WTC11 (cell line): ENCODE data around the gene MCRS1. TPM values are rescaled to one million over a fixed set of nuclear protein-coding genes. Genes with fewer than 3 reads are reported as not detected.

Source experiments
- ATAC-seq: fragments of 200-7000 bp; cut with Tn5 transposase; 2 replicates; pipeline ENCODE4 v1.10.0; 2021; ENCODE audit warnings: mild to moderate bottlenecking, moderate library complexity
- CTCF ChIA-PET: fragments of 300-600 bp; sonication (Branson Sonifier 250); formaldehyde crosslinking; loops from one replicate; lab custom pipeline; 2021; ENCODE audit warnings: antibody characterized with exemption; lab: Charles Lee
- POLR2A ChIA-PET: fragments of 350-600 bp; sonication (Branson Sonifier 250); formaldehyde crosslinking; loops from one replicate; lab custom pipeline; 2021; ENCODE audit warnings: antibody characterized with exemption; lab: Charles Lee
- DNase-seq: peaks from one replicate; pipeline ENCODE4 v3.0.0; 2021; ENCODE audit warnings: low spot score
- H3K27ac Mint-ChIP-seq: 2 replicates; pipeline ENCODE4 v1.8.0; 2021; ENCODE audit warnings: mixed read lengths
- H3K27me3 Mint-ChIP-seq: 2 replicates; pipeline ENCODE4 v1.8.0; 2021; ENCODE audit warnings: low read depth, mild to moderate bottlenecking, moderate library complexity, mixed read lengths
- H3K36me3 Mint-ChIP-seq: 2 replicates; pipeline ENCODE4 v1.8.0; 2021; ENCODE audit warnings: mixed read lengths
- H3K4me1 Mint-ChIP-seq: 2 replicates; pipeline ENCODE4 v1.8.0; 2022; ENCODE audit warnings: mixed read lengths
- H3K4me3 Mint-ChIP-seq: 2 replicates; pipeline ENCODE4 v1.8.0; 2021; ENCODE audit warnings: mild to moderate bottlenecking, moderate library complexity, mixed read lengths
- H3K9me3 Mint-ChIP-seq: 2 replicates; pipeline ENCODE4 v1.8.0; 2021; ENCODE audit warnings: mixed read lengths
- CBFB ChIP-seq: sonication (generic); formaldehyde crosslinking; IDR thresholded peaks from 2 replicates; pipeline ENCODE4 v1.8.1; 2022; ENCODE audit warnings: mild to moderate bottlenecking, low read depth, missing genetic modification reagents
- CREB1 ChIP-seq: sonication (generic); formaldehyde crosslinking; IDR thresholded peaks from 2 replicates; pipeline ENCODE4 v1.8.0; 2023; ENCODE audit warnings: mild to moderate bottlenecking, missing genetic modification reagents
- CREM ChIP-seq: sonication (generic); formaldehyde crosslinking; IDR thresholded peaks from 2 replicates; pipeline ENCODE4 v1.8.1; 2022; ENCODE audit warnings: mild to moderate bottlenecking, missing genetic modification reagents, moderate library complexity
- IRF2 ChIP-seq: sonication (generic); formaldehyde crosslinking; IDR thresholded peaks from 2 replicates; pipeline ENCODE4 v1.8.0; 2022; ENCODE audit warnings: low read depth, missing genetic modification reagents, borderline replicate concordance
- JUN ChIP-seq: sonication (generic); formaldehyde crosslinking; IDR thresholded peaks from 2 replicates; pipeline ENCODE4 v1.8.0; 2023; ENCODE audit warnings: mild to moderate bottlenecking, missing genetic modification reagents
- MXD4 ChIP-seq: fragments of 250-450 bp; sonication (Bioruptor Pico); IDR thresholded peaks from 2 replicates; pipeline ENCODE4 v1.8.0; 2021; ENCODE audit warnings: mild to moderate bottlenecking, moderate library complexity, borderline replicate concordance
- SP1 ChIP-seq: sonication (generic); formaldehyde crosslinking; conservative IDR thresholded peaks from 2 replicates; pipeline ENCODE4 v1.8.1; 2022; ENCODE audit warnings: missing genetic modification reagents
- ZBTB21 ChIP-seq: sonication (generic); formaldehyde crosslinking; IDR thresholded peaks from 2 replicates; pipeline ENCODE4 v1.8.1; 2023; ENCODE audit warnings: mild to moderate bottlenecking, missing genetic modification reagents, borderline replicate concordance
- ZNF121 ChIP-seq: sonication (generic); formaldehyde crosslinking; IDR thresholded peaks from 2 replicates; pipeline ENCODE4 v1.8.0; 2023; ENCODE audit warnings: missing genetic modification reagents
- ZNF416 ChIP-seq: fragments of 250-450 bp; sonication (Bioruptor Pico); IDR thresholded peaks from 2 replicates; pipeline ENCODE4 v1.9.0; 2021; ENCODE audit warnings: mild to moderate bottlenecking, inconsistent platforms
- total RNA-seq: library from RNA; stranded (reverse); gene quantifications from 3 replicates; pipeline ENCODE4 v1.2.3, GENCODE V29; 2021
- TF ChIP-seq, protein P1 (sequence below): fragments of 250-450 bp; sonication (Bioruptor Pico); IDR thresholded peaks from 2 replicates; pipeline ENCODE4 v2.1.2; 2022; ENCODE audit warnings: mild to moderate bottlenecking, moderate library complexity
- TF ChIP-seq, protein P2 (sequence below): fragments of 200-600 bp; IDR thresholded peaks from 2 replicates; pipeline ENCODE4 v1.8.0; 2022; ENCODE audit warnings: antibody characterized with exemption
- TF ChIP-seq, protein P3 (sequence below): fragments of 250-450 bp; sonication (Bioruptor Pico); IDR thresholded peaks from 2 replicates; pipeline ENCODE4 v1.8.0; 2021; ENCODE audit warnings: mild to moderate bottlenecking
- TF ChIP-seq, protein P4 (sequence below): sonication (generic); formaldehyde crosslinking; IDR thresholded peaks from 2 replicates; pipeline ENCODE4 v1.8.1; 2023; ENCODE audit warnings: mild to moderate bottlenecking, missing genetic modification reagents
- TF ChIP-seq, protein P5 (sequence below): sonication (generic); formaldehyde crosslinking; conservative IDR thresholded peaks from 2 replicates; pipeline ENCODE4 v1.8.1; 2023; ENCODE audit warnings: mild to moderate bottlenecking, low read depth, missing genetic modification reagents, moderate library complexity
- TF ChIP-seq, protein P6 (sequence below): sonication (generic); formaldehyde crosslinking; IDR thresholded peaks from 2 replicates; pipeline ENCODE4 v1.8.1; 2022; ENCODE audit warnings: low read depth, missing genetic modification reagents, borderline replicate concordance
- TF ChIP-seq, protein P7 (sequence below): sonication (generic); formaldehyde crosslinking; IDR thresholded peaks from 2 replicates; pipeline ENCODE4 v1.8.0; 2023; ENCODE audit warnings: mild to moderate bottlenecking, missing genetic modification reagents

The MCRS1 gene
- total RNA-seq, 1 experiment from 2014 or later, result 105 TPM

DNA sequence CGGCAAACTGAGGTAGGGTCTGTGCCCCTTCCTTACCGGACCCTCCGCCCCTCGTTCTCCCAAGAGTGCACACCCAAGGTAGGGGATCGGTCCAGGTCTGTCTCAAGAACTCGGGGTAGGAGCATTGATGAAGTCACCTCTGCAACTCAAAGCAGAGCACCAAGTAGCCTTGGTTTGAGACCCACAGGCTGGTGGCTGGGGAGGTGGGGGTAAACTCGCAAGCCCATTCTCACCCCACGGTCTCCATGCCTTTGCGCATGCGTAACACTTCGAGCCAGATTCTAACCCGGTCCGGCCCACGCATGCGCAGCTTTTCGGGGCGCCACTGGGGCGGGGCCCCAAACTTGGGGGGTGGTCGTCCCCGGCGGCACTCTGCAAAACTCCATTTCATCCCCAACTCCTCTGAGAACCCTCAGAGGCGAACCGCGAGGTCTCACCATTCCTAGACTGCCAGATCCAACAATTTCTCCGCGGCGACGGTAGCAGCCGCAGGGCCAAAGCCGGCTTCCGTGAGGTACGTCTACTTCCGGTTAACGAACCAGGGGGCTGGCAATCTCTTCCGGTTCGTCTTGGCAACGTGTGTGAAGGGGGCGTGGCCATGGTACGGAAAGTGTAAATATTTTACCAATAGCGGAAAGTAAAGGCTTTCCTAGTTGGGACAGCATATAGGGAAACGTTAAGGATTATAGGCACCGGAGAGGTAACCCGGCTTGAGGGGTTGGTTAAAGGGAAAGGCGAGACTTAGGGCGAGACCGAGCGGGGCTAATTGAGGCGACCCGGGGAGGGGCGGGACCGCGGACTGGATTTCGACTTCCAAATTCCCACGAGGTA lies at the start of gene MCRS1 (continued):
- TF ChIP-seq, protein P1, sequence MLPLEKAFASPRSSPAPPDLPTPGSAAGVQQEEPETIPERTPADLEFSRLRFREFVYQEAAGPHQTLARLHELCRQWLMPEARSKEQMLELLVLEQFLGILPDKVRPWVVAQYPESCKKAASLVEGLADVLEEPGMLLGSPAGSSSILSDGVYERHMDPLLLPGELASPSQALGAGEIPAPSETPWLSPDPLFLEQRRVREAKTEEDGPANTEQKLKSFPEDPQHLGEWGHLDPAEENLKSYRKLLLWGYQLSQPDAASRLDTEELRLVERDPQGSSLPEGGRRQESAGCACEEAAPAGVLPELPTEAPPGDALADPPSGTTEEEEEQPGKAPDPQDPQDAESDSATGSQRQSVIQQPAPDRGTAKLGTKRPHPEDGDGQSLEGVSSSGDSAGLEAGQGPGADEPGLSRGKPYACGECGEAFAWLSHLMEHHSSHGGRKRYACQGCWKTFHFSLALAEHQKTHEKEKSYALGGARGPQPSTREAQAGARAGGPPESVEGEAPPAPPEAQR (CRISPR knock-in tag), result no peak
- TF ChIP-seq ZBTB21 (CRISPR knock-in tag), result no peak
- TF ChIP-seq, protein P2, sequence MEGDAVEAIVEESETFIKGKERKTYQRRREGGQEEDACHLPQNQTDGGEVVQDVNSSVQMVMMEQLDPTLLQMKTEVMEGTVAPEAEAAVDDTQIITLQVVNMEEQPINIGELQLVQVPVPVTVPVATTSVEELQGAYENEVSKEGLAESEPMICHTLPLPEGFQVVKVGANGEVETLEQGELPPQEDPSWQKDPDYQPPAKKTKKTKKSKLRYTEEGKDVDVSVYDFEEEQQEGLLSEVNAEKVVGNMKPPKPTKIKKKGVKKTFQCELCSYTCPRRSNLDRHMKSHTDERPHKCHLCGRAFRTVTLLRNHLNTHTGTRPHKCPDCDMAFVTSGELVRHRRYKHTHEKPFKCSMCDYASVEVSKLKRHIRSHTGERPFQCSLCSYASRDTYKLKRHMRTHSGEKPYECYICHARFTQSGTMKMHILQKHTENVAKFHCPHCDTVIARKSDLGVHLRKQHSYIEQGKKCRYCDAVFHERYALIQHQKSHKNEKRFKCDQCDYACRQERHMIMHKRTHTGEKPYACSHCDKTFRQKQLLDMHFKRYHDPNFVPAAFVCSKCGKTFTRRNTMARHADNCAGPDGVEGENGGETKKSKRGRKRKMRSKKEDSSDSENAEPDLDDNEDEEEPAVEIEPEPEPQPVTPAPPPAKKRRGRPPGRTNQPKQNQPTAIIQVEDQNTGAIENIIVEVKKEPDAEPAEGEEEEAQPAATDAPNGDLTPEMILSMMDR, result no peak
- TF ChIP-seq CBFB, result no peak
- peak; percentile 93 for TF ChIP-seq SP1 (CRISPR knock-in tag)
- peak; percentile 81 for TF ChIP-seq CREM (CRISPR knock-in tag)
- TF ChIP-seq, protein P3, sequence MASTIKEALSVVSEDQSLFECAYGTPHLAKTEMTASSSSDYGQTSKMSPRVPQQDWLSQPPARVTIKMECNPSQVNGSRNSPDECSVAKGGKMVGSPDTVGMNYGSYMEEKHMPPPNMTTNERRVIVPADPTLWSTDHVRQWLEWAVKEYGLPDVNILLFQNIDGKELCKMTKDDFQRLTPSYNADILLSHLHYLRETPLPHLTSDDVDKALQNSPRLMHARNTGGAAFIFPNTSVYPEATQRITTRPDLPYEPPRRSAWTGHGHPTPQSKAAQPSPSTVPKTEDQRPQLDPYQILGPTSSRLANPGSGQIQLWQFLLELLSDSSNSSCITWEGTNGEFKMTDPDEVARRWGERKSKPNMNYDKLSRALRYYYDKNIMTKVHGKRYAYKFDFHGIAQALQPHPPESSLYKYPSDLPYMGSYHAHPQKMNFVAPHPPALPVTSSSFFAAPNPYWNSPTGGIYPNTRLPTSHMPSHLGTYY (CRISPR knock-in tag), result no peak
- no peak for TF ChIP-seq CREB1 (CRISPR knock-in tag)
- TF ChIP-seq, protein P4, sequence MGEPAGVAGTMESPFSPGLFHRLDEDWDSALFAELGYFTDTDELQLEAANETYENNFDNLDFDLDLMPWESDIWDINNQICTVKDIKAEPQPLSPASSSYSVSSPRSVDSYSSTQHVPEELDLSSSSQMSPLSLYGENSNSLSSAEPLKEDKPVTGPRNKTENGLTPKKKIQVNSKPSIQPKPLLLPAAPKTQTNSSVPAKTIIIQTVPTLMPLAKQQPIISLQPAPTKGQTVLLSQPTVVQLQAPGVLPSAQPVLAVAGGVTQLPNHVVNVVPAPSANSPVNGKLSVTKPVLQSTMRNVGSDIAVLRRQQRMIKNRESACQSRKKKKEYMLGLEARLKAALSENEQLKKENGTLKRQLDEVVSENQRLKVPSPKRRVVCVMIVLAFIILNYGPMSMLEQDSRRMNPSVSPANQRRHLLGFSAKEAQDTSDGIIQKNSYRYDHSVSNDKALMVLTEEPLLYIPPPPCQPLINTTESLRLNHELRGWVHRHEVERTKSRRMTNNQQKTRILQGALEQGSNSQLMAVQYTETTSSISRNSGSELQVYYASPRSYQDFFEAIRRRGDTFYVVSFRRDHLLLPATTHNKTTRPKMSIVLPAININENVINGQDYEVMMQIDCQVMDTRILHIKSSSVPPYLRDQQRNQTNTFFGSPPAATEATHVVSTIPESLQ (CRISPR knock-in tag), result no peak
- TF ChIP-seq, all 79 proteins: peak for 11

DNA sequence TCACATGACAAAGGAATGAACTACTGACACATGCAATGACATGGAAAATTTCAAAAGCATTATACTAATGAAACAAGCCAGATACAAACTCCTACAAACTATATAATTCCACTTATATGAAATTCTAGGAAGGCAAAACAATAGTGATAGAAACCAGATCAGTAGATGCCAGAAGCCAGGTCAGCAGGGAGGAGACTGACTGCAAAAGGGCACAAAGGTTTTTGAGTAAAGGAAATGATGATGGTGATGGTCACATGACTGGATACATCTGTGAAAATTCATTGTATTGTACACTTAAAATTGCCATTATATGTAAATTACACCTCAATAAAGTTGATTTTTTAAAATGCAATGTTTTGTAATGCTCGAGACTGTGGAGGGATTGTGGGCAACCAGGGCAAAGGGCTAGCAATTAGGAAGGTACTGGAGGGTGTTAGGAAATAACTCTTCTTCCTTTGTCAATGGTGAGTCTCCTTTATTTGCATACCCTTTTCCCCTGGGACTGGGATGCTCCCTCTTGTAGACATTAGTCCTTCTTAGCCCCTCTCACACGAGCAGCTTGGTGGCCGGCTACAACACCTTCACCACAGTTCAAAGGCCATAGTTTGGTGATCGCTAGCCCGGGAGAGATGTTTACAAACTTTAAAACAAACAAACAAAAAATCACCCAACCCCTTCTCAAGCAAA lies 48.7 kb upstream of the MCRS1 start:
- peaks cover 29% of the 10 kb centered on the region for H3K4me1 Mint-ChIP-seq
- DNase-seq (no peak), ATAC-seq (peak; percentile 56)
- ChIA-PET POLR2A (no interaction called here), CTCF (interaction anchor here (1.3 kb wide), 1 partner anchor 117 kb away, joined by 3 read pairs; no protein-coding TSS in a partner anchor)
- H3K27ac Mint-ChIP-seq, result 0 out of 2 replicates have a peak overlapping the region, but pooled peaks have one; percentile 43
- peaks cover 4% of the 10 kb centered on the region; the same call in 1 of the 2 replicates for H3K27me3 Mint-ChIP-seq
- H3K9me3 Mint-ChIP-seq, result peaks cover 3% of the 10 kb centered on the region; the same call in 1 of the 2 replicates
- no peak for TF ChIP-seq ZNF121 (CRISPR knock-in tag)
- TF ChIP-seq IRF2, result no peak
- H3K4me3 Mint-ChIP-seq, result no peak overlapping the region
- no peaks in the 10 kb centered on the region for H3K36me3 Mint-ChIP-seq

DNA sequence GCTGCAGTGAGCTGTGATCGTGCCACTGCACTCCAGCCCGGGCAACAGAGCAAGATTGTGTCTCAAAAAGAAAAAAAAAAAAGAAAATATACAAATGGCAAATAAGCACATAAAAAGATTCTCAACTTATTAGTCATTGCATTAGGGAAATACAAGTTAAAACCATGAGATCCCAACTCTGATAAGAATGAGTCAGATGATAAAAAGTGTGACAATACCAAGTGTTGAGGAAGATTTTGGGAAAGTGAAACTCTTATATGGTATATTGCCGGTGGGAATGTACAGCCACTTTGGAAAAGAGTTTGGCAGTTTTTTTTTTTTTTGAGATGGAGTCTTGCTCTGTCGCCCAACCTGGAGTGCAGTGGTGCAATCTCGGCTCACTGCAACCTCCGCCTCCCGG lies 47.8 kb upstream of the MCRS1 start:
- POLR2A ChIA-PET, result no interaction called here
- no peaks in the 10 kb centered on the region for H3K36me3 Mint-ChIP-seq
- CTCF ChIA-PET, result interaction anchor here (1.3 kb wide), 1 partner anchor 8 kb away, joined by 8 read pairs; the partner anchor contains the start of gene PRPF40B
- H3K4me1 Mint-ChIP-seq, result peaks cover 22% of the 10 kb centered on the region
- no peak for ATAC-seq
- no peak overlapping the region for H3K27ac Mint-ChIP-seq
- DNase-seq, result no peak
- H3K9me3 Mint-ChIP-seq, result peaks cover 3% of the 10 kb centered on the region; the same call in 1 of the 2 replicates
- H3K4me3 Mint-ChIP-seq, result no peak overlapping the region
- H3K27me3 Mint-ChIP-seq, result peaks cover 4% of the 10 kb centered on the region; the same call in 1 of the 2 replicates
- TF ChIP-seq JUN (no peak), CREM (CRISPR knock-in tag) (no peak), ZNF416 (CRISPR knock-in tag) (no peak), MXD4 (CRISPR knock-in tag) (no peak), SP1 (CRISPR knock-in tag) (no peak)
- TF ChIP-seq, protein P5, sequence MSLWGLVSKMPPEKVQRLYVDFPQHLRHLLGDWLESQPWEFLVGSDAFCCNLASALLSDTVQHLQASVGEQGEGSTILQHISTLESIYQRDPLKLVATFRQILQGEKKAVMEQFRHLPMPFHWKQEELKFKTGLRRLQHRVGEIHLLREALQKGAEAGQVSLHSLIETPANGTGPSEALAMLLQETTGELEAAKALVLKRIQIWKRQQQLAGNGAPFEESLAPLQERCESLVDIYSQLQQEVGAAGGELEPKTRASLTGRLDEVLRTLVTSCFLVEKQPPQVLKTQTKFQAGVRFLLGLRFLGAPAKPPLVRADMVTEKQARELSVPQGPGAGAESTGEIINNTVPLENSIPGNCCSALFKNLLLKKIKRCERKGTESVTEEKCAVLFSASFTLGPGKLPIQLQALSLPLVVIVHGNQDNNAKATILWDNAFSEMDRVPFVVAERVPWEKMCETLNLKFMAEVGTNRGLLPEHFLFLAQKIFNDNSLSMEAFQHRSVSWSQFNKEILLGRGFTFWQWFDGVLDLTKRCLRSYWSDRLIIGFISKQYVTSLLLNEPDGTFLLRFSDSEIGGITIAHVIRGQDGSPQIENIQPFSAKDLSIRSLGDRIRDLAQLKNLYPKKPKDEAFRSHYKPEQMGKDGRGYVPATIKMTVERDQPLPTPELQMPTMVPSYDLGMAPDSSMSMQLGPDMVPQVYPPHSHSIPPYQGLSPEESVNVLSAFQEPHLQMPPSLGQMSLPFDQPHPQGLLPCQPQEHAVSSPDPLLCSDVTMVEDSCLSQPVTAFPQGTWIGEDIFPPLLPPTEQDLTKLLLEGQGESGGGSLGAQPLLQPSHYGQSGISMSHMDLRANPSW (CRISPR knock-in tag), result no peak
- TF ChIP-seq, protein P6, sequence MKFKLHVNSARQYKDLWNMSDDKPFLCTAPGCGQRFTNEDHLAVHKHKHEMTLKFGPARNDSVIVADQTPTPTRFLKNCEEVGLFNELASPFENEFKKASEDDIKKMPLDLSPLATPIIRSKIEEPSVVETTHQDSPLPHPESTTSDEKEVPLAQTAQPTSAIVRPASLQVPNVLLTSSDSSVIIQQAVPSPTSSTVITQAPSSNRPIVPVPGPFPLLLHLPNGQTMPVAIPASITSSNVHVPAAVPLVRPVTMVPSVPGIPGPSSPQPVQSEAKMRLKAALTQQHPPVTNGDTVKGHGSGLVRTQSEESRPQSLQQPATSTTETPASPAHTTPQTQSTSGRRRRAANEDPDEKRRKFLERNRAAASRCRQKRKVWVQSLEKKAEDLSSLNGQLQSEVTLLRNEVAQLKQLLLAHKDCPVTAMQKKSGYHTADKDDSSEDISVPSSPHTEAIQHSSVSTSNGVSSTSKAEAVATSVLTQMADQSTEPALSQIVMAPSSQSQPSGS, result no peak
- TF ChIP-seq, protein P7, sequence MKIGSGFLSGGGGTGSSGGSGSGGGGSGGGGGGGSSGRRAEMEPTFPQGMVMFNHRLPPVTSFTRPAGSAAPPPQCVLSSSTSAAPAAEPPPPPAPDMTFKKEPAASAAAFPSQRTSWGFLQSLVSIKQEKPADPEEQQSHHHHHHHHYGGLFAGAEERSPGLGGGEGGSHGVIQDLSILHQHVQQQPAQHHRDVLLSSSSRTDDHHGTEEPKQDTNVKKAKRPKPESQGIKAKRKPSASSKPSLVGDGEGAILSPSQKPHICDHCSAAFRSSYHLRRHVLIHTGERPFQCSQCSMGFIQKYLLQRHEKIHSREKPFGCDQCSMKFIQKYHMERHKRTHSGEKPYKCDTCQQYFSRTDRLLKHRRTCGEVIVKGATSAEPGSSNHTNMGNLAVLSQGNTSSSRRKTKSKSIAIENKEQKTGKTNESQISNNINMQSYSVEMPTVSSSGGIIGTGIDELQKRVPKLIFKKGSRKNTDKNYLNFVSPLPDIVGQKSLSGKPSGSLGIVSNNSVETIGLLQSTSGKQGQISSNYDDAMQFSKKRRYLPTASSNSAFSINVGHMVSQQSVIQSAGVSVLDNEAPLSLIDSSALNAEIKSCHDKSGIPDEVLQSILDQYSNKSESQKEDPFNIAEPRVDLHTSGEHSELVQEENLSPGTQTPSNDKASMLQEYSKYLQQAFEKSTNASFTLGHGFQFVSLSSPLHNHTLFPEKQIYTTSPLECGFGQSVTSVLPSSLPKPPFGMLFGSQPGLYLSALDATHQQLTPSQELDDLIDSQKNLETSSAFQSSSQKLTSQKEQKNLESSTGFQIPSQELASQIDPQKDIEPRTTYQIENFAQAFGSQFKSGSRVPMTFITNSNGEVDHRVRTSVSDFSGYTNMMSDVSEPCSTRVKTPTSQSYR (CRISPR knock-in tag), result no peak
